Stimulated activated CD4-positive, alpha-beta T cell treated with anti-CD3 and anti-CD28 coated beads, Interleukin-12 subunit alpha, Interleukin-12 subunit beta, amount 100 ng/mL, for 48 hours (primary cell): ENCODE measurements around the gene RAB11FIP4.

Source experiments
- DNase-seq, 3 donors: peaks; one replicate each; pipeline ENCODE4 v3.0.0-alpha.2; 2020; ENCODE audit warnings: low read depth in 2 of 3, low spot score in 1 of 3

Gene RAB11FIP4

GRCh38 chr17:31585280-31585630, 193.8 kb downstream of the RAB11FIP4 start:
- DNase-seq, result no peak

- DNase-seq, result no peak
Observed at GRCh38 chr17:31586946-31587345, 195.5 kb downstream of the RAB11FIP4 start.

- DNase-seq, result no peak
Observed at GRCh38 chr17:31587462-31587861, 196.0 kb downstream of the RAB11FIP4 start.
